SU-DHL-6 (cell line): ENCODE data around the gene MLST8.

Experiments used
- H2AFZ ChIP-seq: fragments of 200-600 bp; sonication (generic); 2 replicates; pipeline ENCODE4 v1.6.1; 2014; ENCODE audit warnings: low read depth, mild to moderate bottlenecking, moderate library complexity, mixed read lengths, antibody characterized with exemption, low read length; ENCODE audit not compliant: severe bottlenecking
- H3F3A ChIP-seq: fragments of 200-600 bp; shearing (Covaris generic); 2 replicates; pipeline ENCODE4 v1.6.0; 2016; ENCODE audit warnings: antibody characterized with exemption, mild to moderate bottlenecking; ENCODE audit not compliant: insufficient read depth
- H3K27ac ChIP-seq: fragments of 200-600 bp; sonication (generic); 2 replicates; pipeline ENCODE4 v1.5.1; 2016; ENCODE audit warnings: low read depth, mild to moderate bottlenecking, low read length, moderate library complexity, mixed read lengths
- H3K27me3 ChIP-seq: fragments of 200-600 bp; sonication (generic), shearing (Covaris generic); 2 replicates; pipeline ENCODE4 v1.6.0; 2014; ENCODE audit warnings: mild to moderate bottlenecking, low read length
- H3K36me3 ChIP-seq: fragments of 200-600 bp; sonication (generic); 2 replicates; pipeline ENCODE4 v1.6.1; 2014; ENCODE audit warnings: mild to moderate bottlenecking, low read length, mixed read lengths
- H3K4me2 ChIP-seq: fragments of 300-600, 200-600 bp; shearing (Covaris generic), sonication (generic); 2 replicates; pipeline ENCODE4 v1.6.0; 2014; ENCODE audit warnings: low read length, low read depth, mild to moderate bottlenecking; ENCODE audit not compliant: poor library complexity, severe bottlenecking
- H3K4me3 ChIP-seq: fragments of 200-600 bp; sonication (generic); 2 replicates; pipeline ENCODE4 v1.5.1; 2014; ENCODE audit warnings: antibody characterized with exemption, low read length, mild to moderate bottlenecking, mixed read lengths; ENCODE audit not compliant: insufficient read depth, poor library complexity, severe bottlenecking
- H3K79me2 ChIP-seq: fragments of 200-600 bp; sonication (generic); 2 replicates; pipeline ENCODE4 v1.6.1; 2014; ENCODE audit warnings: mild to moderate bottlenecking, low read length, moderate library complexity; ENCODE audit not compliant: insufficient read depth
- H3K9ac ChIP-seq: fragments of 200-600 bp; sonication (generic); 2 replicates; pipeline ENCODE4 v1.7.0; 2014; ENCODE audit warnings: mild to moderate bottlenecking, low read length
- H3K9me2 ChIP-seq: fragments of 200-600 bp; sonication (generic); replicated peaks from 2 replicates; pipeline ENCODE4 v1.6.1; 2014; ENCODE audit warnings: low read length; ENCODE audit not compliant: insufficient read depth
- H3K9me3 ChIP-seq: fragments of 200-600 bp; sonication (generic); 2 replicates; pipeline ENCODE4 v1.6.1; 2014; ENCODE audit warnings: low read length, mixed read lengths; ENCODE audit not compliant: insufficient read depth
- H4K20me1 ChIP-seq: fragments of 200-600 bp; sonication (generic); 2 replicates; pipeline ENCODE4 v1.6.1; 2014; ENCODE audit warnings: low read depth, mild to moderate bottlenecking, antibody characterized with exemption, low read length, moderate library complexity, mixed read lengths
- EZH2phosphoT487 ChIP-seq: fragments of 200-600 bp; sonication (generic), shearing (Covaris generic); conservative IDR thresholded peaks from 2 replicates; pipeline ENCODE4 v1.6.1; 2018; ENCODE audit warnings: mild to moderate bottlenecking, antibody characterized with exemption, low read length, moderate library complexity, mixed read lengths
- TF ChIP-seq, protein P1 (sequence below): fragments of 200-600 bp; sonication (generic); IDR thresholded peaks from one replicate; pipeline ENCODE4 v1.5.1; 2017; ENCODE audit warnings: antibody characterized with exemption, mild to moderate bottlenecking, low read length, moderate library complexity; ENCODE audit not compliant: insufficient read depth, poor library complexity, severe bottlenecking

The MLST8 gene

DNA sequence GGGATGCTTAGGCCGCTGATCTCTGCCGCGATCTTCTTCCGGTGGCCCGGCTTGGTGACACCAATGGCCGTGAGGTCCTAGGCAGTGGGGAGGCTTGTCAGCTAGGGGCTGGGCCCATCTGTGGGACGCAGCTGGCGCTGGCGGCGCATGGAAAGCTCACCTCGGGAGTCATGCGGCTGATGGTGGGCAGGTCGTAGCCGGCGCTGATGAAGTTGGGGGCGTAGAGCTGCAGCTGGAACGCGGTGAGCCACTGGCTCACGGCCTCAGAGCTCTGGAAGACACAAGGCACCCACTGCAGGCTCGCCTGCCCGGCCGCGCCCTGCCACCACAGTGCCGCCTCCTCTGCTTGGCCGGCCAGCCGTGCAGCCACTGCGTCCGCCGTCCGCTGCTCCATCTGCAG is 21.6 kb upstream of the MLST8 start:
- Histone ChIP-seq H3F3A (no peaks in the 10 kb centered on the region), H3K4me2 (no peak overlapping the region), H3K27me3 (no peaks in the 10 kb centered on the region), H3K4me3 (no peak overlapping the region), H3K27ac (no peak overlapping the region), H2AFZ (no peak overlapping the region), H3K9me2 (no peaks in the 10 kb centered on the region), H3K9me3 (no peaks in the 10 kb centered on the region), H3K9ac (no peak overlapping the region), H3K79me2 (no peaks in the 10 kb centered on the region), H4K20me1 (no peaks in the 10 kb centered on the region; the same call in 1 of the 2 replicates), H3K36me3 (no peaks in the 10 kb centered on the region)
- TF ChIP-seq, protein P1, sequence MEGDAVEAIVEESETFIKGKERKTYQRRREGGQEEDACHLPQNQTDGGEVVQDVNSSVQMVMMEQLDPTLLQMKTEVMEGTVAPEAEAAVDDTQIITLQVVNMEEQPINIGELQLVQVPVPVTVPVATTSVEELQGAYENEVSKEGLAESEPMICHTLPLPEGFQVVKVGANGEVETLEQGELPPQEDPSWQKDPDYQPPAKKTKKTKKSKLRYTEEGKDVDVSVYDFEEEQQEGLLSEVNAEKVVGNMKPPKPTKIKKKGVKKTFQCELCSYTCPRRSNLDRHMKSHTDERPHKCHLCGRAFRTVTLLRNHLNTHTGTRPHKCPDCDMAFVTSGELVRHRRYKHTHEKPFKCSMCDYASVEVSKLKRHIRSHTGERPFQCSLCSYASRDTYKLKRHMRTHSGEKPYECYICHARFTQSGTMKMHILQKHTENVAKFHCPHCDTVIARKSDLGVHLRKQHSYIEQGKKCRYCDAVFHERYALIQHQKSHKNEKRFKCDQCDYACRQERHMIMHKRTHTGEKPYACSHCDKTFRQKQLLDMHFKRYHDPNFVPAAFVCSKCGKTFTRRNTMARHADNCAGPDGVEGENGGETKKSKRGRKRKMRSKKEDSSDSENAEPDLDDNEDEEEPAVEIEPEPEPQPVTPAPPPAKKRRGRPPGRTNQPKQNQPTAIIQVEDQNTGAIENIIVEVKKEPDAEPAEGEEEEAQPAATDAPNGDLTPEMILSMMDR, result no peak
- no peak for TF ChIP-seq EZH2phosphoT487

DNA sequence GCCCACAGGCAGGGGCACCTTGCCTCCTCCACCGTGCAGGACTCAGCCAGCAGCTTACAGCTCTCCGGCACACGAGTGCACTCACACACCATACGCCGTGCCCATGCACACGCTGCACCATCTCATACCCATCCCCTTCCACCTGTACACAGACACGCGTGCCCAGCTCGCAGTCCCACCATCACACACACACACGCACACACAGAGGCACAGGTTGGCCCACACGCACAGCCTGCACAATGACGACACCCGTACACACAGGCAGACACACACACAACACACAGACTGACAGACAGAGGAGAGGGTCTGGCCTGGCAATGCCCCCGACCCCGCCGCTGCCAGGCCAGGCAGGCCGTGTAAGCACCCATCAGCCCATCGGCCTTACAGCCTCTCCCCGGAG is 20.9 kb upstream of the MLST8 start:
- no peak overlapping the region for H3K4me3 ChIP-seq
- no peaks in the 10 kb centered on the region for H3K36me3 ChIP-seq
- no peak overlapping the region for H2AFZ ChIP-seq
- H3K79me2 ChIP-seq, result no peaks in the 10 kb centered on the region
- TF ChIP-seq EZH2phosphoT487, result no peak
- TF ChIP-seq, protein P1, result no peak
- H3K9ac ChIP-seq, result no peak overlapping the region
- no peaks in the 10 kb centered on the region for H3F3A ChIP-seq
- no peaks in the 10 kb centered on the region for H3K9me2 ChIP-seq
- H3K4me2 ChIP-seq, result no peak overlapping the region
- no peaks in the 10 kb centered on the region for H3K27me3 ChIP-seq
- no peaks in the 10 kb centered on the region; the same call in 1 of the 2 replicates for H4K20me1 ChIP-seq
- no peaks in the 10 kb centered on the region for H3K9me3 ChIP-seq
- H3K27ac ChIP-seq, result no peak overlapping the region

DNA sequence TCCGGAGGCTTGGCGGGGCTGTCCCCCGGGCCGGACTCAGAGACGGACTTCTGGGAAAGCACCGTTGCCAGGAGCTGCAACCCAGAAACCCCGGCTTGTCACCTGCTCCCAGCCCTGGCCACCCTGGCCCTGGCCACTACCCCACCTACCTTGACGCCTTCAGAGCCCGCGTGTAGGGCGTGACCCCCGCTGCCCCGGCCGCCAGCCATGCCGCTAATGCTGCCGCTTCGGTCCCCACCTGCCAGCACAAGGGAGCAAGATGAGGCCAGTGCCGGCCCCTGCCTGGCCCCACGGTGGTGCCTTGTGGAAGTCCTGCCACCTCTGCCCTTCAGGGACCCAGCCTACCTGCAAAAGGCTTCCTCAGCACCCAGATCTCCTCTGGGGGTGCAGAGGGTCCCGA is 20.3 kb upstream of the MLST8 start:
- no peaks in the 10 kb centered on the region for H3K79me2 ChIP-seq
- H3K27me3 ChIP-seq, result no peaks in the 10 kb centered on the region
- no peak overlapping the region for H3K9ac ChIP-seq
- H3F3A ChIP-seq, result no peaks in the 10 kb centered on the region
- H4K20me1 ChIP-seq, result no peaks in the 10 kb centered on the region; the same call in 1 of the 2 replicates
- no peak overlapping the region for H3K4me2 ChIP-seq
- no peaks in the 10 kb centered on the region for H3K9me2 ChIP-seq
- TF ChIP-seq, protein P1, result no peak
- no peak for TF ChIP-seq EZH2phosphoT487
- H3K27ac ChIP-seq, result no peak overlapping the region
- no peaks in the 10 kb centered on the region for H3K36me3 ChIP-seq
- no peaks in the 10 kb centered on the region for H3K9me3 ChIP-seq
- no peak overlapping the region for H3K4me3 ChIP-seq
- H2AFZ ChIP-seq, result no peak overlapping the region

DNA sequence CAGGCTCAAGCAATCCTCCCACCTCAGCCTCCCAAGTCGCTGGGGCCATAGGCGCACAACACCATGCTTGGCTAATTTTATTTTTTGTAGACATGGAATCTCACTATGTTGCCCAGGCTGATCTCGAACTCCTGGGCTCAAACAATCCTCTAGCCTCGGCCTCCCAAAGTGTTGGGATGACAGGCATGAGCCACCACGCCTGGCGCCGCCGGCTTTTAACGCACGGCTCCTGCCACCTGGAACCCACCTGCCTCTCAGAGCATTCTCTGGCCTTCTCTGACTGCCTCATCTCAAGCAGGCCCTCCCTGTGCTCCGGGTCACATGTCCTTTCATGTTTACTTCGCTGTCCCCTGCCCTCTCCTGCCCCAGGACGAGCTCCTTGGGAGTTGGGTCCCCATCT is 19.2 kb upstream of the MLST8 start:
- no peak overlapping the region for H3K4me3 ChIP-seq
- TF ChIP-seq, protein P1, result no peak
- TF ChIP-seq EZH2phosphoT487, result no peak

More for the DNA sequence above, 19.2 kb upstream of the MLST8 start:
- no peak overlapping the region for H3K27ac ChIP-seq
- H3K9me3 ChIP-seq, result no peaks in the 10 kb centered on the region
- no peak overlapping the region for H2AFZ ChIP-seq
- H3K36me3 ChIP-seq, result no peaks in the 10 kb centered on the region
- no peak overlapping the region for H3K4me2 ChIP-seq
- H3K9ac ChIP-seq, result no peak overlapping the region
- no peaks in the 10 kb centered on the region for H3K9me2 ChIP-seq
- H3F3A ChIP-seq, result no peaks in the 10 kb centered on the region
- H4K20me1 ChIP-seq, result no peaks in the 10 kb centered on the region; the same call in 1 of the 2 replicates
- H3K79me2 ChIP-seq, result no peaks in the 10 kb centered on the region
- H3K27me3 ChIP-seq, result no peaks in the 10 kb centered on the region
